ENCODE measurements around the gene CCDC70.
A peak's percentile ranks its signal among the peaks of the same experiment; 100 is the strongest.

The CCDC70 gene

DNA sequence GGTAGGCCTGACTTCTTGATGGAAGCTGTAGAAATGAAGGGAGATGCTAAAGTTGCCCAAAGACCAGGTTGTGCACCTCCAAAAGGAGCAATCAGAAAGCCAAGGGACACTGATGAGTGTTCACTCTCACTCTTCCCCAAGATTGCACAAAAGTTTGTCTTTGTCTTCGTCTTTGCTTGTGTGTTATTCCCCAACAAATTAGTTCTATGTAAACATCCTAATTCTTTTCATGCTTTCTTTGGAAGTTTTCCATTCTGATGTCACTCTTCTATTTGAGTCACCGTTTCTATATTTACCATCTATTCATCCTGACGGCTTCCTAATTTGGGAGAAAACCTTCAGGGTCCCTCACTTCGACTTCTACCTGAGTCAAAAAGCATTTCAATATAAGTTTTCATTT lies 13.1 kb upstream of the CCDC70 start (continued):
- TF ChIP-seq ZSCAN30 (tag by site-specific recombination; IDR thresholded peaks at IDR 0.05) (no peak), ZNF48 (tag by site-specific recombination; IDR thresholded peaks at IDR 0.05) (no peak), ZBTB8A (tag by site-specific recombination; IDR thresholded peaks at IDR 0.05) (no peak), ZNF600 (tag by site-specific recombination; IDR thresholded peaks at IDR 0.05) (no peak), ZBTB48 (tag by site-specific recombination; IDR thresholded peaks at IDR 0.05) (no peak), KLF7 (tag by site-specific recombination; IDR thresholded peaks at IDR 0.05; ENCODE audit: borderline replicate concordance) (no peak), ZNF133 (tag by site-specific recombination; IDR thresholded peaks at IDR 0.05) (no peak), ZNF350 (tag by site-specific recombination; IDR thresholded peaks at IDR 0.05) (no peak), ZNF548 (tag by site-specific recombination; IDR thresholded peaks at IDR 0.05) (no peak), ATF2 (tag by site-specific recombination; IDR thresholded peaks at IDR 0.05; ENCODE audit: low read depth) (no peak), SCRT1 (tag by site-specific recombination; IDR thresholded peaks at IDR 0.05; ENCODE audit: borderline replicate concordance) (no peak), ZNF423 (tag by site-specific recombination; IDR thresholded peaks at IDR 0.05) (no peak), ZNF629 (tag by site-specific recombination; IDR thresholded peaks at IDR 0.05) (peak; percentile 83), FEZF1 (tag by site-specific recombination; IDR thresholded peaks at IDR 0.05) (peak; percentile 65), ZNF302 (tag by site-specific recombination; IDR thresholded peaks at IDR 0.05; ENCODE audit: low read depth) (no peak), CTCF (tag by site-specific recombination; IDR thresholded peaks at IDR 0.05) (no peak), GLIS1 (tag by site-specific recombination; IDR thresholded peaks at IDR 0.05) (no peak)

- Histone ChIP-seq H3K4me1 (ENCODE audit: control insufficient read depth, insufficient read depth, low read length) (no peaks in the 10 kb centered on the region), H3K9me3 (ENCODE audit: control insufficient read depth, insufficient read depth, low read depth, low read length) (no peaks in the 10 kb centered on the region), H3K4me3 (ENCODE audit: low read depth, low read length) (no peak overlapping the region), H3K36me3 (ENCODE audit: control insufficient read depth in 2 of 2, insufficient read depth in 1 of 2, low read length in 2 of 2) (no peaks in the 10 kb centered on the region), H3K27ac (ENCODE audit: extremely low read depth, low read depth, low read length) (no peak overlapping the region)
- TF ChIP-seq ZNF654 (tag by site-specific recombination; IDR thresholded peaks at IDR 0.05; ENCODE audit: low read depth) (peak; percentile 31; the same call in 1 of the 2 replicates), PRDM10 (tag by site-specific recombination; IDR thresholded peaks at IDR 0.05) (0 out of 2 replicates have a peak, but pooled peaks have one; percentile 5), ZSCAN18 (tag by site-specific recombination; IDR thresholded peaks at IDR 0.05) (no peak)
- CTCF ChIA-PET, result interaction anchor here (0.6 to 2.3 kb wide), 16 partner anchors 8 to 1106 kb away, joined by 3 to 8 read pairs (median 4); partner anchors contain the start of gene CCDC70
- POLR2A ChIA-PET, result interaction anchor here (1.0 kb wide), 1 partner anchor 396 kb away, joined by 3 read pairs; no protein-coding TSS in a partner anchor
These were observed 12.3 kb upstream of the CCDC70 start for GRCh38 chr13:51849145-51850101.

Data from HEK293 (cell line).